ENCODE results near the gene HRH2.
A peak's percentile ranks its signal among the peaks of the same experiment; 100 is the strongest.

The HRH2 gene

DNA sequence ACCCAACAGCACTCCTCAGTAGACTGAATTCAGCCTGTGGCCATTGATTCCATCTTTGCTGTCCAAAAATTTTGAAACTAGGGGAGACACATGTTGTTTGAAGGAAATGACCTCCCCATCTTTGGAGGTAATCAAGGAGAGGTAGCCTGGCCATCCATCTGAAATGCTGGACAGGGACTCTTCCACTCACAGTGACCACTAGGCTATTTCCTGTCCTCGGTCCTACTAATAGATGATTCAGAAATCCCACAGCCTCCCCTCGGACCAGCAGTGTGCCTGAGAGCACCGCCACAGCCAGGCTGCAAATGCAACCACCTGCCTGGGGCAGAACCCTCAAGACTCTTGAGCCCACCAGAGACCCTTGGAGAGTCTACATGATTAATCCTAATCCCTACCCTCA lies 12.5 kb downstream of the HRH2 start:
- TF ChIP-seq POU2F2 (IDR thresholded peaks at IDR 0.05; ENCODE audit: low read depth, low read length), result no peak
- no peak for TF ChIP-seq POLR2A (IDR thresholded peaks at IDR 0.05; ENCODE audit: low read depth, low read length)
- TF ChIP-seq TAF1 (IDR thresholded peaks at IDR 0.05; ENCODE audit: low read depth, low read length), result no peak
- no peak for TF ChIP-seq PAX5 (IDR thresholded peaks at IDR 0.05; ENCODE audit: insufficient read depth, low read length, severe bottlenecking)
- no peak for TF ChIP-seq POLR2AphosphoS5 (IDR thresholded peaks at IDR 0.05; ENCODE audit: low read depth, low read length)
- no peak for TF ChIP-seq SPI1 (IDR thresholded peaks at IDR 0.05; ENCODE audit: low read depth, low read length)
- no peak for DNase-seq (ENCODE audit: insufficient read length, low spot score)
- FAIRE-seq, result no peak

DNA sequence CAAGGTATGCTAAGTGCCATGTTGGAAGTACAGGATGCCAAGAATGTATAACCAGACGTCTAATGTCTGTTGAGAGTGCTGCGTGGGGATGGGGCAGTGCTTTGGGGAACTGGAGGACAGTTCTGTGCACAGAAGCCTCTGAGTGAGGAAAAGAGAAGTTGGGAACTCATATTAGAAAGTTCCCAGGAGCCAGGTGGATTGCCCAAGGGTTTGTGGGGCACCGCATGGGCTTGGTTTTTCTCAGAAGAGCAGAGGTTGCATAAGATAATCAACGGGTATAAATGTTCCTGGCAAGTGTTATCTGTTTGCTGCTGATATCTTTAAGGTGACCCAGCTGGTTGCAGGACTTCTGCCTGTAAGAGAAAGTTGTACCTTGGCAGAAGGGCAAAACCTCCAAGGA lies 13.1 kb downstream of the HRH2 start:
- FAIRE-seq, result no peak
- TF ChIP-seq PAX5 (IDR thresholded peaks at IDR 0.05; ENCODE audit: insufficient read depth, low read length, severe bottlenecking), result no peak
- TF ChIP-seq SPI1 (IDR thresholded peaks at IDR 0.05; ENCODE audit: low read depth, low read length), result no peak
- no peak for TF ChIP-seq POU2F2 (IDR thresholded peaks at IDR 0.05; ENCODE audit: low read depth, low read length)
- TF ChIP-seq TAF1 (IDR thresholded peaks at IDR 0.05; ENCODE audit: low read depth, low read length), result no peak
- TF ChIP-seq POLR2A (IDR thresholded peaks at IDR 0.05; ENCODE audit: low read depth, low read length), result no peak
- TF ChIP-seq POLR2AphosphoS5 (IDR thresholded peaks at IDR 0.05; ENCODE audit: low read depth, low read length), result no peak
- no peak for DNase-seq (ENCODE audit: insufficient read length, low spot score)

- TF ChIP-seq TAF1 (IDR thresholded peaks at IDR 0.05; ENCODE audit: low read depth, low read length), result no peak
- DNase-seq (ENCODE audit: insufficient read length, low spot score) (no peak), FAIRE-seq (no peak)
These were observed 15.2 kb downstream of the HRH2 start for GRCh38 chr5:175672976-175673648.

DNA sequence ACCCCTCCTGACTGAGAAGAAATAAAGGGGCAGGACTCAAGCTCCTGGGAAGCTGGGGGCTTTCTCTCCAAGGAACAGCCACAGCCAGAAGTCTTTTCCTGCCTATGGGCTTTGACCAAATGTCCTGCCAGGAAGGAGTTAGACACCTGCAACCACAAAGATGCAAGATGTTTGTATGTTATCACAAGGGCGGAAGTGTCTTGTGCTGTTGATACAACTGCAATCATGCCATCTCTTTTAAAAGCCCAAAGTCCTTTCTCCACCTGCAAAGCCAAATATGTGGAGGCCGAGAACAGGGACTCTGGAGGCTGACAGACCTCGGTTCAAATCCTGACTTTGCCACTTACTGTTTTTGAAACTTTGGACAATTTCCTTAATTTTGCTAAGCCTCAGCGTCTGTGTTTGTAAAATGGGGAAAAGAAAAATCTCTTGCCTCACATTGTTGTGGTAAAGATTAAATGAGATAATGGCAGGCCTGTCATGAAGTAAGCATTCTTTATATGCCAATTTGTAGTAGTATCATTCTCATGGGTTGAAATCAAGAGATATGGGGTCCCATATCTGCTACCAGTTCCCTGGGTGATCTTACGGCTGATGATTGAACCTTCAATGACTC lies 17.0 kb downstream of the HRH2 start:
- DNase-seq (ENCODE audit: insufficient read length, low spot score) (no peak), FAIRE-seq (no peak)
- TF ChIP-seq PAX5 (IDR thresholded peaks at IDR 0.05; ENCODE audit: insufficient read depth, low read length, severe bottlenecking) (no peak), POLR2A (IDR thresholded peaks at IDR 0.05; ENCODE audit: low read depth, low read length) (no peak), SPI1 (IDR thresholded peaks at IDR 0.05; ENCODE audit: low read depth, low read length) (no peak), POLR2AphosphoS5 (IDR thresholded peaks at IDR 0.05; ENCODE audit: low read depth, low read length) (no peak), TAF1 (IDR thresholded peaks at IDR 0.05; ENCODE audit: low read depth, low read length) (no peak), POU2F2 (IDR thresholded peaks at IDR 0.05; ENCODE audit: low read depth, low read length) (no peak)

- no peak for DNase-seq (ENCODE audit: insufficient read length, low spot score)
- TF ChIP-seq POLR2A (IDR thresholded peaks at IDR 0.05; ENCODE audit: low read depth, low read length), result no peak
- TF ChIP-seq POLR2AphosphoS5 (IDR thresholded peaks at IDR 0.05; ENCODE audit: low read depth, low read length), result no peak
- no peak for TF ChIP-seq POU2F2 (IDR thresholded peaks at IDR 0.05; ENCODE audit: low read depth, low read length)
- no peak for TF ChIP-seq PAX5 (IDR thresholded peaks at IDR 0.05; ENCODE audit: insufficient read depth, low read length, severe bottlenecking)
- no peak for TF ChIP-seq SPI1 (IDR thresholded peaks at IDR 0.05; ENCODE audit: low read depth, low read length)
- no peak for TF ChIP-seq TAF1 (IDR thresholded peaks at IDR 0.05; ENCODE audit: low read depth, low read length)
- no peak for FAIRE-seq
These were observed 18.0 kb downstream of the HRH2 start for GRCh38 chr5:175675873-175676272.

GRCh38 chr5:175677571-175677970 lies 19.7 kb downstream of the HRH2 start:
- DNase-seq (ENCODE audit: insufficient read length, low spot score) (no peak), FAIRE-seq (no peak)
- TF ChIP-seq POU2F2 (IDR thresholded peaks at IDR 0.05; ENCODE audit: low read depth, low read length), result no peak
- TF ChIP-seq SPI1 (IDR thresholded peaks at IDR 0.05; ENCODE audit: low read depth, low read length), result 0 out of 2 replicates have a peak, but pooled peaks have one; percentile 21

- TF ChIP-seq PAX5 (IDR thresholded peaks at IDR 0.05; ENCODE audit: insufficient read depth, low read length, severe bottlenecking), result no peak
- no peak for TF ChIP-seq TAF1 (IDR thresholded peaks at IDR 0.05; ENCODE audit: low read depth, low read length)
- TF ChIP-seq POU2F2 (IDR thresholded peaks at IDR 0.05; ENCODE audit: low read depth, low read length), result no peak
- no peak for TF ChIP-seq POLR2A (IDR thresholded peaks at IDR 0.05; ENCODE audit: low read depth, low read length)
- no peak for TF ChIP-seq SPI1 (IDR thresholded peaks at IDR 0.05; ENCODE audit: low read depth, low read length)
- TF ChIP-seq POLR2AphosphoS5 (IDR thresholded peaks at IDR 0.05; ENCODE audit: low read depth, low read length), result no peak
- FAIRE-seq, result no peak
- no peak for DNase-seq (ENCODE audit: insufficient read length, low spot score)
These were observed 20.2 kb downstream of the HRH2 start for GRCh38 chr5:175678074-175678473.

DNA sequence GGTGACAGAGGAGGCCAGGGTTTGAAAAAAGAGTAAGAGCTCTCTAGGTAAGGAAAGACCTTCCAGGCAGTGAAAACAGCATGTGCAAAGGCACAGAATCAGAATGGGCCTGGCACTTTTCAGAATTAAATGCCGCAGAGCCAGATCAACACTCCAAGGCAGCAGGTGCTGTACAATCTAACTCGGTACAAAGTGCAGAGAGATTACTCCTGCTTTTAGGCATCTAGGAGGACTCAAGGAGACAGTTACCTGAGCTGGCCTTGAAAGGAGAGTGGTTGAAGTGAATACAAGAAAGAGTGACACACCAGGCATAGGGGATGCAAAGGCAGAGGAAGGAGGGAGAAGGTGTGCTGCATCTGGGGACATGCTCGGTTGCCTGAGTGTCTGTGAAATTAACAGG lies 21.5 kb downstream of the HRH2 start:
- DNase-seq (ENCODE audit: insufficient read length, low spot score) (no peak), FAIRE-seq (no peak)
- no peak for TF ChIP-seq POLR2AphosphoS5 (IDR thresholded peaks at IDR 0.05; ENCODE audit: low read depth, low read length)
- TF ChIP-seq POU2F2 (IDR thresholded peaks at IDR 0.05; ENCODE audit: low read depth, low read length), result no peak
- TF ChIP-seq SPI1 (IDR thresholded peaks at IDR 0.05; ENCODE audit: low read depth, low read length), result no peak
- TF ChIP-seq PAX5 (IDR thresholded peaks at IDR 0.05; ENCODE audit: insufficient read depth, low read length, severe bottlenecking), result no peak
- TF ChIP-seq TAF1 (IDR thresholded peaks at IDR 0.05; ENCODE audit: low read depth, low read length), result no peak
- TF ChIP-seq POLR2A (IDR thresholded peaks at IDR 0.05; ENCODE audit: low read depth, low read length), result no peak

- TF ChIP-seq POLR2AphosphoS5 (IDR thresholded peaks at IDR 0.05; ENCODE audit: low read depth, low read length), result no peak
- no peak for TF ChIP-seq POU2F2 (IDR thresholded peaks at IDR 0.05; ENCODE audit: low read depth, low read length)
- TF ChIP-seq SPI1 (IDR thresholded peaks at IDR 0.05; ENCODE audit: low read depth, low read length), result no peak
- no peak for TF ChIP-seq POLR2A (IDR thresholded peaks at IDR 0.05; ENCODE audit: low read depth, low read length)
- no peak for TF ChIP-seq TAF1 (IDR thresholded peaks at IDR 0.05; ENCODE audit: low read depth, low read length)
- TF ChIP-seq PAX5 (IDR thresholded peaks at IDR 0.05; ENCODE audit: insufficient read depth, low read length, severe bottlenecking), result no peak
- DNase-seq (ENCODE audit: insufficient read length, low spot score) (no peak), FAIRE-seq (no peak)
These were observed 22.1 kb downstream of the HRH2 start for GRCh38 chr5:175680020-175680419.

- no peak for DNase-seq (ENCODE audit: insufficient read length, low spot score)
- no peak for FAIRE-seq
- TF ChIP-seq POLR2AphosphoS5 (IDR thresholded peaks at IDR 0.05; ENCODE audit: low read depth, low read length), result no peak
- TF ChIP-seq POU2F2 (IDR thresholded peaks at IDR 0.05; ENCODE audit: low read depth, low read length), result no peak
- TF ChIP-seq SPI1 (IDR thresholded peaks at IDR 0.05; ENCODE audit: low read depth, low read length), result no peak
- TF ChIP-seq POLR2A (IDR thresholded peaks at IDR 0.05; ENCODE audit: low read depth, low read length), result no peak
- TF ChIP-seq TAF1 (IDR thresholded peaks at IDR 0.05; ENCODE audit: low read depth, low read length), result no peak
- no peak for TF ChIP-seq PAX5 (IDR thresholded peaks at IDR 0.05; ENCODE audit: insufficient read depth, low read length, severe bottlenecking)
These were observed 22.6 kb downstream of the HRH2 start for GRCh38 chr5:175680463-175680862.
